GM13977 (cell line): ENCODE data around the gene IL22RA2.

ENCODE experiments used
- DNase-seq: peaks from one replicate; pipeline ENCODE4 v3.0.0; 2012; ENCODE audit warnings: low spot score
- in situ Hi-C: fragments of 300-500 bp; cut with MboI; formaldehyde crosslinking; loops from one replicate; pipeline ENCODE4 v1.12.0; 2022; ENCODE audit warnings: low sequenced_read_pairs, low pct_unique_long_range_greater_than_20kb, mixed read lengths, inconsistent platforms; ENCODE audit not compliant: unreplicated experiment
- TF ChIP-seq, protein P1 (sequence below): IDR thresholded peaks from 2 replicates; pipeline ENCODE4 v1.5.1; 2012; ENCODE audit warnings: mild to moderate bottlenecking, control low read depth; ENCODE audit not compliant: insufficient read depth; ENCODE audit errors: extremely low read depth, missing control alignments

IL22RA2 gene

DNA sequence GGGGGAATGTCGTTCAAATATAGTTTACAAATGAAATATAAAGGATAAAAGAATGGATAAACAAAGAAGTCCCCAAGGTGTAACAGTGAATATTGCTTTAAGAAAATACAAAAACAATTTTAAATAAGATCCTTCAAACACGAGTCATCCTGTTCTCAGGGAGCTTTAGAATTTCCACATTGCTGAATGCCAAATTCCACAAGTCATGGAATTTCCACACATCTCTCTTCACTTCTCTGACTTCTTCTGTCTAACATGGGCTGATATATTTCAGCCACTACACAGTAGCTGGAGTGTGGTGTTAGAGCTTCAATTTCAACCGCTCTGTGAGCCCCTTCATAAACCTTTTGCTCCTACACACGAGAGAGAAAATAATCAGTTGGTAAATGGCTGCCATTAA lies 28.0 kb downstream of the IL22RA2 start:
- TF ChIP-seq, protein P1, sequence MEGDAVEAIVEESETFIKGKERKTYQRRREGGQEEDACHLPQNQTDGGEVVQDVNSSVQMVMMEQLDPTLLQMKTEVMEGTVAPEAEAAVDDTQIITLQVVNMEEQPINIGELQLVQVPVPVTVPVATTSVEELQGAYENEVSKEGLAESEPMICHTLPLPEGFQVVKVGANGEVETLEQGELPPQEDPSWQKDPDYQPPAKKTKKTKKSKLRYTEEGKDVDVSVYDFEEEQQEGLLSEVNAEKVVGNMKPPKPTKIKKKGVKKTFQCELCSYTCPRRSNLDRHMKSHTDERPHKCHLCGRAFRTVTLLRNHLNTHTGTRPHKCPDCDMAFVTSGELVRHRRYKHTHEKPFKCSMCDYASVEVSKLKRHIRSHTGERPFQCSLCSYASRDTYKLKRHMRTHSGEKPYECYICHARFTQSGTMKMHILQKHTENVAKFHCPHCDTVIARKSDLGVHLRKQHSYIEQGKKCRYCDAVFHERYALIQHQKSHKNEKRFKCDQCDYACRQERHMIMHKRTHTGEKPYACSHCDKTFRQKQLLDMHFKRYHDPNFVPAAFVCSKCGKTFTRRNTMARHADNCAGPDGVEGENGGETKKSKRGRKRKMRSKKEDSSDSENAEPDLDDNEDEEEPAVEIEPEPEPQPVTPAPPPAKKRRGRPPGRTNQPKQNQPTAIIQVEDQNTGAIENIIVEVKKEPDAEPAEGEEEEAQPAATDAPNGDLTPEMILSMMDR: no peak
- in situ Hi-C loops: no loop called here
- DNase-seq: no peak

DNA sequence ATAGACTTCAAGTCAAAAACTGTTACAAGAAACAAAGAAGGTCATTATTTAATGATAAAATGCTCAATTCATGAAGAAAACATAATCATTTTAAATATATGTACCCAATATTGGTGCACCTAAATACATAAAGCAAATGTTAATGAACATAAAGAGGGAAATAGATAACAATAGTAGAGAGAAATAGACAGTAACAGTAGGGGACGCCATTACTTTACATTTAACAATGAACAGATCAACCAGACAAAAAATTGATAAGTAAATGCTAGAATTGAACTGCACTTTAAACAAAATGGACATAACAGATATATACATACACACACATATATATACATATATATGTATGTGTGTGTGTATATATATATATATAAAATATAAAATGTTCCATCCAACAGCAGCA lies 37.4 kb downstream of the IL22RA2 start:
- in situ Hi-C loops: no loop called here
- TF ChIP-seq, protein P1: no peak
- no peak for DNase-seq

DNA sequence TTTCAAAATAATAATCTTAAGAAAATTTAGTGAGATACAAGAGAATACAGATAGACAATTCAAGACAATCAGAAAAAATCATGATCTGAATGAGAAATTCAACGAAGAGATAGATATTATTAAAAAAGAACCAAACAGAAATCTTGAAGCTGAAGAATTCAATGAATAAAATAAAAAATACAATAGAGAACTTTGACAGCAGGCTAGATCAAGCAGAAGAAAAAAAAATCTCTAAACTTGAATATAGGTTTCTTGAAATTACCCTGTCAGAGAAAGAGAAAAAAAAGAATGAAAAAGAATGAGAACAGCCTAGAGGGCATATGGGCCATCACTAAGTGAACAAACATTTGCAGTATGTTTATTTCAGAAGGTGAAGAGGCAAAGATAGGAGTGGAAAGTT lies 39.0 kb downstream of the IL22RA2 start:
- TF ChIP-seq, protein P1: no peak
- no peak for DNase-seq
- in situ Hi-C loops: no loop called here

DNA sequence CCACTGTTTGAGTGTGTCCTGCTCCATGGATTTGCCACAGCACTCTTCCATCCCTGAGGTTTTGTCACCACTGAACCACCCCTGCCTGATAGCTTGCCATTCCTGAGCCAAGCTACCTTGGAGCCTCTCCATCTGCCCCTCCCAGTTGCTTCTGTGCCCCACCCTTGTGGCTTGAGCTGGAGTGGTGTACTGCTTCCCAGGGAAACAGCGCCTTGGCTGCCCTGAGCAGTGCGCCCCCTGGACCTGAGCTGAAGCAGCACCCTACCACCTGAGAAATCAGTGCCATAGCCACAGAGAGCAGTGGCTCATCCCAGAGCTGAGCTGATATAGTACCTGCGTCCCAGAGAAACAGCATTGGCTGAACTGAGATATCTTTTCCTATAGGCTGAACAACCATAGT lies 40.3 kb downstream of the IL22RA2 start:
- DNase-seq: no peak
- TF ChIP-seq, protein P1: no peak
- in situ Hi-C loops: no loop called here

DNA sequence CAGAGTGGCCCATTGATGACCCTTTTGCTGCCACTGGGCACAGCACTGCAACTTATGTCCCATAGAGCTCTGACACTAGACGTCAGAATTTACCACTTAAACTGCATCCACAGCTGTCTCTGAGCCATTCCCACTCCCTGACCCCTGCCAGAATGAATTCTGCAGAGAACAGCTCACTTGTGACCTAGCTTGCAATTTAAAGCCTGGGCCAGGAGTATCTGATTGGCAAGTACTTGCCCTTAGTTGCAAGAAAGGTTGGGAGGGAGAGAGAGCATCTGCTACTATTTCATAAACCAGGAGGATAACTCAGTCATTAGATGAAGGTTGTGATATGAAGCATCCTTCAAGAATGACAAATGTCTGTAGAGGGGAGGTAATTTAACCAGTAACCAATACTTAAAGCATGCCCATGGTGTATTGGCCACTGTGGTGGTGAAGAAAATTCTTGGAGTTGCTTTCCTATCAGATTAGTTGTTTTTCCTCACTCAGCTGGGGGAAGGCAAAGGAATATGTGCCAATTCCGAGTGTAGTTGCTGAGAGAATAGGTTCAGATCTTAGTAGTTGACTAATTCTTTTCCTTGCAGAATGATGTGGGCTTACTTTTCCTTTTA lies 46.5 kb downstream of the IL22RA2 start:
- no peak for DNase-seq
- in situ Hi-C loops: no loop called here
- TF ChIP-seq, protein P1: no peak

DNA sequence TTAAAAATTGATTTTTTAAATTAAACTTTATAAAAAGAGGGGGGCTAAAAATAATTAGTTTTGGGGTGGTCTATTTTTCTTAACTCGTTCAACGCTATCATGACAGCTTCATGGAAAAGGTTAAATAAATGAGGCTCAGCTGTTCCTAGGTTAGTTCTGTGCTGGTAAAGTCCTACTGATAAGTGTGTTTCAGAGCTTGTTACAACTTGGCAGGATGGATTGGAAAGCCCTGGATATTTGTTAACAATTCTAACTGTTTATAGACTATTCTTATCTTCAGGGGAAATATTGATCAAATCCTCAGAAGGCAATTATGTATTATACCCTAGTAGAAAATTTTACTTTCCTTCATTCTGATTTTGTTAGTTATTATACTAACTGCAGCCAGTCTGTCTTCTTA lies 50.4 kb downstream of the IL22RA2 start:
- DNase-seq: no peak
- TF ChIP-seq, protein P1: no peak
- in situ Hi-C loops: no loop called here
